GM23248 (cell line): ENCODE results near the gene PTPN21. TPM values are rescaled to one million over a fixed set of nuclear protein-coding genes. Genes with fewer than 3 reads are reported as not detected.

ENCODE experiments used
- DNase-seq: peaks from one replicate; pipeline ENCODE4 v3.0.0-alpha.2; 2015
- H2AFZ ChIP-seq: fragments of 200-600 bp; sonication (generic); 2 replicates; pipeline ENCODE4 v1.6.1; 2016; ENCODE audit warnings: antibody characterized with exemption
- H3F3A ChIP-seq: fragments of 200-600 bp; sonication (generic); 2 replicates; pipeline ENCODE4 v1.6.1; 2016; ENCODE audit warnings: mild to moderate bottlenecking, antibody characterized with exemption, mixed run types; ENCODE audit not compliant: insufficient read depth
- H3K27ac ChIP-seq: fragments of 200-600 bp; sonication (generic); 2 replicates; pipeline ENCODE4 v1.5.1; 2016; ENCODE audit warnings: mild to moderate bottlenecking
- H3K27me3 ChIP-seq: fragments of 200-600 bp; sonication (generic); replicated peaks from 2 replicates; pipeline ENCODE4 v1.6.1; 2016; ENCODE audit warnings: mild to moderate bottlenecking; ENCODE audit not compliant: insufficient read depth
- H3K36me3 ChIP-seq: fragments of 200-600 bp; sonication (generic); 2 replicates; pipeline ENCODE4 v1.6.1; 2016; ENCODE audit warnings: low read depth, mild to moderate bottlenecking
- H3K4me1 ChIP-seq: fragments of 200-600 bp; sonication (generic); 2 replicates; pipeline ENCODE4 v1.6.1; 2016; ENCODE audit warnings: mild to moderate bottlenecking; ENCODE audit not compliant: insufficient read depth
- H3K4me2 ChIP-seq: fragments of 200-600 bp; sonication (generic); one replicate; pipeline ENCODE4 v1.6.1; 2016; ENCODE audit warnings: mild to moderate bottlenecking; ENCODE audit not compliant: unreplicated experiment
- H3K4me3 ChIP-seq: fragments of 200-600 bp; sonication (generic); 2 replicates; pipeline ENCODE4 v1.5.1; 2016; ENCODE audit warnings: mild to moderate bottlenecking
- H3K79me2 ChIP-seq: fragments of 200-600 bp; sonication (generic); 2 replicates; pipeline ENCODE4 v1.6.1; 2016; ENCODE audit warnings: mild to moderate bottlenecking; ENCODE audit not compliant: insufficient read depth
- H3K9ac ChIP-seq: fragments of 200-600 bp; sonication (generic); 2 replicates; pipeline ENCODE4 v1.6.1; 2016; ENCODE audit warnings: mild to moderate bottlenecking
- H3K9me2 ChIP-seq: fragments of 200-600 bp; sonication (generic); 2 replicates; pipeline ENCODE4 v1.6.1; 2016; ENCODE audit warnings: mixed run types, mild to moderate bottlenecking, moderate library complexity; ENCODE audit not compliant: insufficient read depth
- H3K9me3 ChIP-seq: fragments of 200-600 bp; sonication (generic); one replicate; pipeline ENCODE4 v1.6.1; 2017; ENCODE audit warnings: low read depth
- H4K20me1 ChIP-seq: fragments of 200-600 bp; sonication (generic); 2 replicates; pipeline ENCODE4 v1.6.0; 2016; ENCODE audit not compliant: insufficient read depth
- EZH2 ChIP-seq: fragments of 200-600 bp; sonication (generic); IDR thresholded peaks from 2 replicates; pipeline ENCODE4 v1.6.1; 2018; ENCODE audit warnings: antibody characterized with exemption, mild to moderate bottlenecking; ENCODE audit not compliant: insufficient read depth, poor library complexity, severe bottlenecking
- EZH2phosphoT487 ChIP-seq: fragments of 200-600 bp; sonication (generic); IDR thresholded peaks from 2 replicates; pipeline ENCODE4 v1.6.1; 2018; ENCODE audit warnings: antibody characterized with exemption, moderate library complexity, mild to moderate bottlenecking, low read depth; ENCODE audit not compliant: insufficient read depth
- WGBS, 2 experiments: methylation state at CpG; one replicate each; pipeline ENCODE4 v1.1.6; 2015 to 2017; ENCODE audit warnings: low lambda C conversion rate in 2 of 2, low coverage in 1 of 2; ENCODE audit errors: missing lambda C conversion rate in 2 of 2; 5-methylcytosine and 5-hydroxymethylcytosine counted together
- in situ Hi-C: fragments of 300-500 bp; cut with MboI; formaldehyde crosslinking; loops from 2 replicates; pipeline ENCODE4 v1.15.0; 2020
- polyA plus RNA-seq: library from polyadenylated mRNA; unstranded; fragments of >200 nt; fragmentation: Nextera tagmentation; extraction: Ambion mirVana; gene quantifications from 2 replicates; pipeline ENCODE4 v1.2.1, GENCODE V29; 2016
- total RNA-seq: library from RNA; depleted of rRNA; stranded (reverse); fragments of >200 nt; shearing (Covaris generic); gene quantifications from 2 replicates; pipeline ENCODE4 v1.2.3, GENCODE V29; 2014

Gene PTPN21
- total and polyA plus RNA-seq, 2 experiments from 2014 or later, result 5.7 to 13.3 TPM

GRCh38 chr14:88479574-88479987 lies 75.2 kb downstream of the PTPN21 start:
- TF ChIP-seq EZH2 (no peak), EZH2phosphoT487 (no peak)
- 95 to 96% methylated on average over 21 to 40 of the region's 40 CpGs for WGBS, 2 experiments
- peaks cover 5% of the 10 kb centered on the region for H3K79me2 ChIP-seq
- no peak overlapping the region for H3K9ac ChIP-seq
- no peak for DNase-seq
- H3K4me2 ChIP-seq, result no peak overlapping the region
- in situ Hi-C loops, result no loop called here
- H3F3A ChIP-seq, result peaks cover 7% of the 10 kb centered on the region; the same call in 1 of the 2 replicates
- no peak overlapping the region for H3K27ac ChIP-seq
- no peaks in the 10 kb centered on the region for H3K9me2 ChIP-seq
- H2AFZ ChIP-seq, result no peak overlapping the region
- no peaks in the 10 kb centered on the region for H3K27me3 ChIP-seq
- peaks cover 15% of the 10 kb centered on the region; the same call in 1 of the 2 replicates for H3K36me3 ChIP-seq
- no peaks in the 10 kb centered on the region for H3K9me3 ChIP-seq
- H3K4me3 ChIP-seq, result no peak overlapping the region
- no peaks in the 10 kb centered on the region for H4K20me1 ChIP-seq
- peaks cover 6% of the 10 kb centered on the region; the same call in 1 of the 2 replicates for H3K4me1 ChIP-seq

- Histone ChIP-seq H3F3A (peaks cover 7% of the 10 kb centered on the region; the same call in 1 of the 2 replicates), H3K4me1 (peaks cover 6% of the 10 kb centered on the region; the same call in 1 of the 2 replicates), H3K9me2 (no peaks in the 10 kb centered on the region), H3K4me3 (no peak overlapping the region), H2AFZ (no peak overlapping the region), H3K27me3 (no peaks in the 10 kb centered on the region), H3K27ac (no peak overlapping the region), H3K9ac (no peak overlapping the region), H3K4me2 (no peak overlapping the region), H3K36me3 (peaks cover 9% of the 10 kb centered on the region; the same call in 1 of the 2 replicates), H4K20me1 (no peaks in the 10 kb centered on the region), H3K79me2 (peaks cover 7% of the 10 kb centered on the region), H3K9me3 (no peaks in the 10 kb centered on the region)
- DNase-seq, result no peak
- TF ChIP-seq EZH2 (no peak), EZH2phosphoT487 (no peak)
- in situ Hi-C loops, result no loop called here
- 98 to 99% methylated on average over 17 to 36 of the region's 36 CpGs for WGBS, 2 experiments
Measured at GRCh38 chr14:88478931-88479330, 75.9 kb downstream of the PTPN21 start.

GRCh38 chr14:88477513-88478250 lies 77.1 kb downstream of the PTPN21 start:
- H3F3A ChIP-seq, result peaks cover 7% of the 10 kb centered on the region; the same call in 1 of the 2 replicates

GRCh38 chr14:88476825-88477224 lies 78.0 kb downstream of the PTPN21 start:
- TF ChIP-seq EZH2 (no peak), EZH2phosphoT487 (no peak)
- no peaks in the 10 kb centered on the region for H3K27me3 ChIP-seq
- H3F3A ChIP-seq, result peaks cover 7% of the 10 kb centered on the region; the same call in 1 of the 2 replicates
- no peak overlapping the region for H3K9ac ChIP-seq
- in situ Hi-C loops, result no loop called here
- no peak overlapping the region for H3K4me2 ChIP-seq
- no peak overlapping the region for H3K27ac ChIP-seq
- H2AFZ ChIP-seq, result no peak overlapping the region
- DNase-seq, result no peak
- no peaks in the 10 kb centered on the region for H4K20me1 ChIP-seq
- WGBS, 2 experiments, result 96 to 98% methylated on average over 2 of the region's 2 CpGs
- peaks cover 7% of the 10 kb centered on the region for H3K79me2 ChIP-seq
- H3K9me3 ChIP-seq, result no peaks in the 10 kb centered on the region
- peaks cover 6% of the 10 kb centered on the region; the same call in 1 of the 2 replicates for H3K4me1 ChIP-seq
- H3K4me3 ChIP-seq, result no peak overlapping the region
- H3K9me2 ChIP-seq, result no peaks in the 10 kb centered on the region
- peaks cover 25% of the 10 kb centered on the region for H3K36me3 ChIP-seq

More at GRCh38 chr14:88477513-88478250, 77.1 kb downstream of the PTPN21 start:
- peak; percentile 36 for DNase-seq
- no peak overlapping the region for H3K27ac ChIP-seq
- H3K9me3 ChIP-seq, result no peaks in the 10 kb centered on the region
- no peak overlapping the region for H3K9ac ChIP-seq
- TF ChIP-seq EZH2phosphoT487, result no peak
- TF ChIP-seq EZH2, result no peak
- no peaks in the 10 kb centered on the region for H4K20me1 ChIP-seq
- H3K4me1 ChIP-seq, result peaks cover 6% of the 10 kb centered on the region; the same call in 1 of the 2 replicates
- no peaks in the 10 kb centered on the region for H3K9me2 ChIP-seq
- in situ Hi-C loops, result no loop called here
- 89 to 94% methylated on average over 6 of the region's 6 CpGs for WGBS, 2 experiments
- H3K4me3 ChIP-seq, result no peak overlapping the region
- no peak overlapping the region for H2AFZ ChIP-seq
- peaks cover 7% of the 10 kb centered on the region for H3K79me2 ChIP-seq
- H3K4me2 ChIP-seq, result no peak overlapping the region
- no peaks in the 10 kb centered on the region for H3K27me3 ChIP-seq
- H3K36me3 ChIP-seq, result peaks cover 17% of the 10 kb centered on the region
